GM11168 (cell line): ENCODE results near the gene USP10.

Experiments used
- in situ Hi-C: fragments of 300-500 bp; cut with MboI; formaldehyde crosslinking; loops from one replicate; pipeline ENCODE4 v1.12.0; 2022; ENCODE audit warnings: low sequenced_read_pairs; ENCODE audit not compliant: unreplicated experiment

The USP10 gene

GRCh38 chr16:84746231-84746630 is 46.4 kb downstream of the USP10 start:
- in situ Hi-C loops: loop anchor here (10.0 to 25.0 kb wide), 2 partner anchors 109 to 231 kb away; partner anchors contain the start of gene KLHL36

GRCh38 chr16:84746875-84747274 is 47.1 kb downstream of the USP10 start:
- in situ Hi-C loops: loop anchor here (10.0 to 25.0 kb wide), 2 partner anchors 110 to 232 kb away; partner anchors contain the start of gene KLHL36

- in situ Hi-C loops: loop anchor here (10.0 to 25.0 kb wide), 2 partner anchors 111 to 233 kb away; partner anchors contain the start of gene KLHL36
Observed at GRCh38 chr16:84748247-84748646, 48.4 kb downstream of the USP10 start.

- in situ Hi-C loops: loop anchor here (10.0 to 25.0 kb wide), 2 partner anchors 112 to 234 kb away; partner anchors contain the start of gene KLHL36
Observed at GRCh38 chr16:84749072-84749471, 49.3 kb downstream of the USP10 start.

- in situ Hi-C loops: loop anchor here (5.0 to 25.0 kb wide), 3 partner anchors 113 to 235 kb away; partner anchors contain the start of gene KLHL36
Observed at GRCh38 chr16:84749815-84750214, 50.0 kb downstream of the USP10 start.

- in situ Hi-C loops: loop anchor here (5.0 kb wide), 1 partner anchor 217 kb away; no protein-coding TSS in a partner anchor
Observed at GRCh38 chr16:84750575-84750974, 50.8 kb downstream of the USP10 start.

GRCh38 chr16:84751241-84751640 is 51.4 kb downstream of the USP10 start:
- in situ Hi-C loops: loop anchor here (5.0 kb wide), 1 partner anchor 216 kb away; no protein-coding TSS in a partner anchor

GRCh38 chr16:84751947-84752346 is 52.1 kb downstream of the USP10 start:
- in situ Hi-C loops: loop anchor here (5.0 kb wide), 1 partner anchor 215 kb away; no protein-coding TSS in a partner anchor

- in situ Hi-C loops: loop anchor here (5.0 kb wide), 1 partner anchor 215 kb away; no protein-coding TSS in a partner anchor
Observed at GRCh38 chr16:84752600-84752999, 52.8 kb downstream of the USP10 start.

- in situ Hi-C loops: loop anchor here (5.0 kb wide), 1 partner anchor 214 kb away; no protein-coding TSS in a partner anchor
Observed at GRCh38 chr16:84753412-84754326, 53.9 kb downstream of the USP10 start.

GRCh38 chr16:84754353-84754856 is 54.6 kb downstream of the USP10 start:
- in situ Hi-C loops: loop anchor here (5.0 kb wide), 1 partner anchor 213 kb away; no protein-coding TSS in a partner anchor

- in situ Hi-C loops: loop anchor here (5.0 kb wide), 1 partner anchor 212 kb away; no protein-coding TSS in a partner anchor
Observed at GRCh38 chr16:84754956-84755672, 55.3 kb downstream of the USP10 start.

GRCh38 chr16:84756830-84757229 is 57.0 kb downstream of the USP10 start:
- in situ Hi-C loops: no loop called here

GRCh38 chr16:84758627-84759026 is 58.8 kb downstream of the USP10 start:
- in situ Hi-C loops: no loop called here

GRCh38 chr16:84759061-84759460 is 59.3 kb downstream of the USP10 start:
- in situ Hi-C loops: no loop called here

GRCh38 chr16:84759906-84760305 is 60.1 kb downstream of the USP10 start:
- in situ Hi-C loops: no loop called here

- in situ Hi-C loops: no loop called here
Observed at GRCh38 chr16:84761448-84762368, 61.9 kb downstream of the USP10 start.

GRCh38 chr16:84763164-84763563 is 63.4 kb downstream of the USP10 start:
- in situ Hi-C loops: no loop called here

- in situ Hi-C loops: no loop called here
Observed at GRCh38 chr16:84763629-84764028, 63.8 kb downstream of the USP10 start.
